H1 (cell line): ENCODE data around the gene REG3G.

Experiments used
- BRCA1 ChIP-seq: IDR thresholded peaks from 2 replicates; pipeline ENCODE4 v1.6.1; 2012; ENCODE audit warnings: low read depth, low read length, improper control_type of control experiment
- CREB1 ChIP-seq: IDR thresholded peaks from 2 replicates; pipeline ENCODE4 v1.6.1; 2012; ENCODE audit warnings: inconsistent platforms
- CTCF ChIP-seq, 3 experiments: IDR thresholded peaks; 1 replicate in 2 of 3; 2 replicates in 1 of 3; pipeline versions ENCODE4 v1.5.1 to v1.6.1; 2011; ENCODE audit warnings: low read length in 3 of 3, mild to moderate bottlenecking in 3 of 3, inconsistent platforms in 2 of 3, low read depth in 1 of 3, moderate library complexity in 1 of 3; ENCODE audit not compliant: insufficient read depth in 1 of 3; ENCODE audit errors: control extremely low read depth in 1 of 3
- NRF1 ChIP-seq: IDR thresholded peaks from 2 replicates; pipeline ENCODE4 v1.6.1; 2011; ENCODE audit warnings: mild to moderate bottlenecking, low read depth, low read length, improper control_type of control experiment

GRCh38 chr2:78979380-78980151, 45.9 kb upstream of the REG3G start:
- peak; percentile 60 to 73 (median 72) for TF ChIP-seq CTCF (IDR thresholded peaks at IDR 0.05; ENCODE audit: control extremely low read depth in 1 of 3, insufficient read depth in 1 of 3, low read depth in 1 of 3, low read length in 3 of 3)
- TF ChIP-seq BRCA1: no peak
- no peak for TF ChIP-seq NRF1
- TF ChIP-seq CREB1: no peak
